ENCODE data around the gene SERPINI1.
A peak's percentile ranks its signal among the peaks of the same experiment; 100 is the strongest.

Gene SERPINI1

DNA sequence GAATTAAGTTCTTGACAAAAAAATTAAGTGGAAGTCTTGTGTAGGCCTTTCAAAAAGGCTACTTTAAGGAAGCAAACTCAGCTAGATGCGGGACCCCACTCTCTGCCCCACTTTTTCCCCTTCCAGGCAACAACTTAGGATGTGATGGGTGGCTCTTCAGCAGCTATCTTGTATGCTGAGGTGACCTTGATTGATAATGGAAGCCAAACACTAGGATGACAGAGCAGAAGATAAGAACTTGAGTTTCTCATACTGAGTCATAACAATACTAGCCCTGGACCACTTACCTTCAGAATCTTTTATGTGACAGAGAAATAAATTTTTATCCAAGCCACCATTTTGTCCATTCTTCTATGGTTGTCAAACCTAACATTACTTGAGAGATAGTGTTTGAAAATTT, 16.9 kb upstream of the SERPINI1 start:
- Histone ChIP-seq H2BK120ac (ENCODE audit: insufficient read depth, low read length, poor library complexity) (no peak overlapping the region), H3K9ac (ENCODE audit: low read length) (no peak overlapping the region), H3K79me2 (ENCODE audit: control insufficient read depth, insufficient read depth, low read length, poor library complexity) (no peaks in the 10 kb centered on the region), H4K12ac (ENCODE audit: low read depth, low read length) (no peak overlapping the region), H2BK5ac (ENCODE audit: low read depth, low read length, poor library complexity) (no peak overlapping the region), H3K4ac (ENCODE audit: low read depth, low read length) (no peak overlapping the region), H2AFZ (ENCODE audit: insufficient read depth, low read length, poor library complexity) (no peak overlapping the region), H2AK5ac (ENCODE audit: low read length) (no peak overlapping the region), H3K23ac (ENCODE audit: low read length) (no peak overlapping the region), H3K27ac (ENCODE audit: low read depth, low read length) (no peak overlapping the region), H3K27me3 (ENCODE audit: insufficient read depth, low read length) (no peaks in the 10 kb centered on the region), H2BK12ac (ENCODE audit: low read length) (no peak overlapping the region), H3K4me1 (ENCODE audit: control insufficient read depth in 1 of 2, insufficient read depth in 2 of 2, low read length in 2 of 2) (no peaks in the 10 kb centered on the region), H4K91ac (ENCODE audit: low read depth, low read length) (no peak overlapping the region), H4K8ac (ENCODE audit: low read depth, low read length) (no peak overlapping the region), H3K4me2 (ENCODE audit: low read length) (no peak overlapping the region), H3K36me3 (ENCODE audit: control insufficient read depth in 1 of 2, insufficient read depth in 2 of 2, low read length in 2 of 2) (peaks cover 0 to 2% of the 10 kb centered on the region in 2 experiments), H3K4me3 (ENCODE audit: low read depth, low read length) (no peak overlapping the region), H3K18ac (ENCODE audit: low read length) (no peak overlapping the region), H3K14ac (ENCODE audit: low read length) (no peak overlapping the region), H3K79me1 (ENCODE audit: low read length) (no peaks in the 10 kb centered on the region), H3K9me3 (ENCODE audit: insufficient read depth, low read depth, low read length) (no peaks in the 10 kb centered on the region)
- no CpG with 5 or more reads among the region's 1 CpG for WGBS (ENCODE audit: extremely low coverage, insufficient coverage, insufficient read length)
- DNase-seq = no peak

DNA sequence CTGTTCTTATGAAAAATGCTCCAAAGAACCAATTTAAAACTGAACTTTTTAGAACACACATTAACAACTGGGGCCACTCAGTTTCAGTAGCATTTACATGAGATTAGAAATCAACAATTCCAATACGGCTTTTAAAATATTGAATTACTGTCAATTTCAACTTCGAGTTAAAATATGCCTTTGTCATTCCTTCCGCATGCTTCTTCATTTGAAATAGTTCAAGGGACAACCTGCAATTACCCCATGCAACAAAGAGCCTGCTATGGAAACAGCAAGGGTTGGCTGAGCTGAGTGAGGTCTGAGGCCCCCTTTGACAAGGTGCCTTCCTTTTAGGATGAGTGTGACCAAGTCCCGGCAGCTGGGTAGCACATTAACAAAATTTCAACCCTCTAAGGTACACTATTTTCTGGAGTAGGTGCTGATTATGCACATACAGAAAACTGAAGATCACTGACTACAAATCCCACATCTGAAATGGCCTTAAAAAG, 12.5 kb upstream of the SERPINI1 start:
- no peak overlapping the region for H4K12ac ChIP-seq (ENCODE audit: low read depth, low read length)
- H3K18ac ChIP-seq (ENCODE audit: low read length) = no peak overlapping the region
- H3K79me1 ChIP-seq (ENCODE audit: low read length) = no peaks in the 10 kb centered on the region
- H3K79me2 ChIP-seq (ENCODE audit: control insufficient read depth, insufficient read depth, low read length, poor library complexity) = no peaks in the 10 kb centered on the region
- no peak overlapping the region for H3K4me2 ChIP-seq (ENCODE audit: low read length)
- no peak overlapping the region for H2BK120ac ChIP-seq (ENCODE audit: insufficient read depth, low read length, poor library complexity)
- H2AK5ac ChIP-seq (ENCODE audit: low read length) = no peak overlapping the region
- H3K23ac ChIP-seq (ENCODE audit: low read length) = no peak overlapping the region
- H2BK12ac ChIP-seq (ENCODE audit: low read length) = no peak overlapping the region
- no peaks in the 10 kb centered on the region for H3K4me1 ChIP-seq (ENCODE audit: control insufficient read depth in 1 of 2, insufficient read depth in 2 of 2, low read length in 2 of 2)
- H3K27me3 ChIP-seq (ENCODE audit: insufficient read depth, low read length) = no peaks in the 10 kb centered on the region
- H3K14ac ChIP-seq (ENCODE audit: low read length) = no peak overlapping the region
- H4K91ac ChIP-seq (ENCODE audit: low read depth, low read length) = no peak overlapping the region
- no CpG with 5 or more reads among the region's 4 CpGs for WGBS (ENCODE audit: extremely low coverage, insufficient coverage, insufficient read length)
- no peaks in the 10 kb centered on the region for H3K9me3 ChIP-seq (ENCODE audit: insufficient read depth, low read depth, low read length)
- peak in 1 of 2 donors; percentile 13 for DNase-seq
- H3K4ac ChIP-seq (ENCODE audit: low read depth, low read length) = no peak overlapping the region
- no peak overlapping the region for H2AFZ ChIP-seq (ENCODE audit: insufficient read depth, low read length, poor library complexity)
- no peak overlapping the region for H3K27ac ChIP-seq (ENCODE audit: low read depth, low read length)
- H3K9ac ChIP-seq (ENCODE audit: low read length) = no peak overlapping the region
- peaks cover 0 to 2% of the 10 kb centered on the region in 2 experiments for H3K36me3 ChIP-seq (ENCODE audit: control insufficient read depth in 1 of 2, insufficient read depth in 2 of 2, low read length in 2 of 2)
- H3K4me3 ChIP-seq (ENCODE audit: low read depth, low read length) = no peak overlapping the region
- H4K8ac ChIP-seq (ENCODE audit: low read depth, low read length) = no peak overlapping the region
- no peak overlapping the region for H2BK5ac ChIP-seq (ENCODE audit: low read depth, low read length, poor library complexity)

DNA sequence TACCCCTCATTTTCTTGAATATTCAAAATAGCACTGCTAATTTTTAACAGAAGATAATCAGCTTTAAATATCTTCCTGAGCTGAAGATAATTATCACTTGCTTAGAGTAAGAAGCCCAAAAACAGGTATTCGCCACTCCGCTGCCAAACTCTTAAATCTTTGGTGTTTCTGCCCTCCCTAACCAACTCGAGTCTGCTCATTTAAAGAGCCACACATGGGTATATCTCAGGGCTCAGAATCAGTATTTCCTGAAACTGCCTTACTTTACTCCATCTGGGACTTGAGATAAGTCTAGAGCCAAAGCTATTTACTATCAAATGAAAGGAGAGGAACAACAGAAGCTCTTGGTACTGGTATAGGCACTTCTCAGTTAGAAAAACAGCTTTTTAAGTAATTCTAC, 11.6 kb upstream of the SERPINI1 start:
- H4K8ac ChIP-seq (ENCODE audit: low read depth, low read length) = no peak overlapping the region
- H3K27ac ChIP-seq (ENCODE audit: low read depth, low read length) = no peak overlapping the region
- no peak overlapping the region for H4K91ac ChIP-seq (ENCODE audit: low read depth, low read length)
- no peak overlapping the region for H3K4ac ChIP-seq (ENCODE audit: low read depth, low read length)
- no peak overlapping the region for H2AFZ ChIP-seq (ENCODE audit: insufficient read depth, low read length, poor library complexity)
- H4K12ac ChIP-seq (ENCODE audit: low read depth, low read length) = no peak overlapping the region
- DNase-seq = no peak
- H2BK120ac ChIP-seq (ENCODE audit: insufficient read depth, low read length, poor library complexity) = no peak overlapping the region
- no peak overlapping the region for H3K4me3 ChIP-seq (ENCODE audit: low read depth, low read length)
- no peaks in the 10 kb centered on the region for H3K9me3 ChIP-seq (ENCODE audit: insufficient read depth, low read depth, low read length)
- no CpG with 5 or more reads among the region's 3 CpGs for WGBS (ENCODE audit: extremely low coverage, insufficient coverage, insufficient read length)
- H3K18ac ChIP-seq (ENCODE audit: low read length) = no peak overlapping the region
- no peak overlapping the region for H3K4me2 ChIP-seq (ENCODE audit: low read length)
- no peaks in the 10 kb centered on the region for H3K4me1 ChIP-seq (ENCODE audit: control insufficient read depth in 1 of 2, insufficient read depth in 2 of 2, low read length in 2 of 2)
- H3K14ac ChIP-seq (ENCODE audit: low read length) = no peak overlapping the region
- H2BK12ac ChIP-seq (ENCODE audit: low read length) = no peak overlapping the region
- H3K27me3 ChIP-seq (ENCODE audit: insufficient read depth, low read length) = no peaks in the 10 kb centered on the region
- H3K79me2 ChIP-seq (ENCODE audit: control insufficient read depth, insufficient read depth, low read length, poor library complexity) = peaks cover 2% of the 10 kb centered on the region
- no peak overlapping the region for H3K23ac ChIP-seq (ENCODE audit: low read length)
- H2BK5ac ChIP-seq (ENCODE audit: low read depth, low read length, poor library complexity) = no peak overlapping the region
- H2AK5ac ChIP-seq (ENCODE audit: low read length) = no peak overlapping the region
- H3K36me3 ChIP-seq (ENCODE audit: control insufficient read depth in 1 of 2, insufficient read depth in 2 of 2, low read length in 2 of 2) = no peaks in the 10 kb centered on the region
- H3K79me1 ChIP-seq (ENCODE audit: low read length) = no peaks in the 10 kb centered on the region
- H3K9ac ChIP-seq (ENCODE audit: low read length) = no peak overlapping the region

DNA sequence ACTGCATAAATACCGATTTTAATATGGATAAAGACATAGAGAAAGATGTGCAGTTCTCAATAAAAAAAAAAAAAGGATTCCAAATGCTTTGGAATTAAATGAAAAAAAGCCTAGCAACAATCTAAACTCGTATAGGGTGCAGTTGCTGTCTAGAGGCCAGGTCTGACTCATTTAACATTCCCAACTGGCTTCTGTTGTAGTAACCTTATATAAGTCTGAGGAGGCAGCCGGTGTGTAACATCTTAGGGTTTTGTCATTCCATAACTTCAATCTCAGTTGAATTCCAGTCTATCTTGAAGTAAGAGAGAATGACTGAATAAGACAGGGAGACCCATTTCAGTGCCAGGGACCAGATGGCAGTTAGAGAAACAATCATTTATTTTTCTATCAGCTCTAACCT, 7.3 kb upstream of the SERPINI1 start:
- Histone ChIP-seq H4K91ac (ENCODE audit: low read depth, low read length) (no peak overlapping the region), H3K4ac (ENCODE audit: low read depth, low read length) (no peak overlapping the region), H3K4me3 (ENCODE audit: low read depth, low read length) (no peak overlapping the region), H3K79me1 (ENCODE audit: low read length) (no peaks in the 10 kb centered on the region), H2BK120ac (ENCODE audit: insufficient read depth, low read length, poor library complexity) (no peak overlapping the region), H4K8ac (ENCODE audit: low read depth, low read length) (no peak overlapping the region), H2AFZ (ENCODE audit: insufficient read depth, low read length, poor library complexity) (no peak overlapping the region), H3K14ac (ENCODE audit: low read length) (no peak overlapping the region), H2BK12ac (ENCODE audit: low read length) (no peak overlapping the region), H3K36me3 (ENCODE audit: control insufficient read depth in 1 of 2, insufficient read depth in 2 of 2, low read length in 2 of 2) (peaks cover 0 to 2% of the 10 kb centered on the region in 2 experiments), H3K27ac (ENCODE audit: low read depth, low read length) (no peak overlapping the region), H2BK5ac (ENCODE audit: low read depth, low read length, poor library complexity) (no peak overlapping the region), H3K27me3 (ENCODE audit: insufficient read depth, low read length) (no peaks in the 10 kb centered on the region), H3K23ac (ENCODE audit: low read length) (no peak overlapping the region), H3K79me2 (ENCODE audit: control insufficient read depth, insufficient read depth, low read length, poor library complexity) (peaks cover 5% of the 10 kb centered on the region), H2AK5ac (ENCODE audit: low read length) (no peak overlapping the region), H4K12ac (ENCODE audit: low read depth, low read length) (no peak overlapping the region), H3K4me1 (ENCODE audit: control insufficient read depth in 1 of 2, insufficient read depth in 2 of 2, low read length in 2 of 2) (no peaks in the 10 kb centered on the region), H3K18ac (ENCODE audit: low read length) (no peak overlapping the region), H3K4me2 (ENCODE audit: low read length) (no peak overlapping the region), H3K9ac (ENCODE audit: low read length) (no peak overlapping the region), H3K9me3 (ENCODE audit: insufficient read depth, low read depth, low read length) (no peaks in the 10 kb centered on the region)
- peak; percentile 37 to 60 for DNase-seq
- no CpG with 5 or more reads among the region's 3 CpGs for WGBS (ENCODE audit: extremely low coverage, insufficient coverage, insufficient read length)

Measured in trophoblast cell (in vitro differentiated cells and primary cell).